H1 (cell line): ENCODE results near the gene CELF4. TPM values are rescaled to one million over a fixed set of nuclear protein-coding genes. Genes with fewer than 3 reads are reported as not detected.

Experiments
- KDM1A ChIP-seq: fragments of 200-600, 300-600 bp; sonication (generic); IDR thresholded peaks from 2 replicates; pipeline ENCODE4 v1.7.1; 2016; ENCODE audit warnings: mild to moderate bottlenecking, low read length, borderline replicate concordance
- polyA plus RNA-seq, 7 experiments: library from polyadenylated mRNA; depleted of rRNA in 3 of 7; stranded (reverse) in 5 of 7; unstranded in 2 of 7; fragments of >200 nt in 5 of 7; fragments of 200-250 nt in 2 of 7; gene quantifications; 1 replicate in 5 of 7; 2 replicates in 1 of 7; 4 replicates in 1 of 7; pipeline versions ENCODE4 v1.2.1 to v1.2.3, GENCODE V29; 2011 to 2013; ENCODE audit warnings: missing spikeins in 2 of 7, mixed read lengths in 2 of 7
- total RNA-seq: library from RNA; stranded (reverse); fragmentation: NEBNext Ultra II Directional; extraction: Animal tissue kit (Norgen Biotek cat#: 25700); gene quantifications from 2 replicates; pipeline ENCODE4 v1.2.1, GENCODE V29; 2021

The CELF4 gene
- total and polyA plus RNA-seq, 2 of the 8 experiments (the other 6 are each of a cell fraction or from before 2014, with no cell fraction given), result 1.6 to 3.4 TPM

GRCh38 chr18:37242826-37243560 lies 322.6 kb downstream of the CELF4 start (continued):
- TF ChIP-seq KDM1A, result no peak
- TF ChIP-seq, all 59 proteins: peak for 0
